Forelimb muscle (tissue), 1 donor: ENCODE results near the gene PLEKHG5. TPM values are rescaled to one million over a fixed set of nuclear protein-coding genes. Genes with fewer than 3 reads are reported as not detected.

Experiments used
- DNase-seq: peaks from one replicate; pipeline ENCODE4 v3.0.0-alpha.2; 2013; ENCODE audit warnings: low read depth
- polyA plus RNA-seq: library from polyadenylated mRNA; unstranded; fragments of 120-200 nt; gene quantifications from one replicate; pipeline ENCODE4 v1.2.1, GENCODE V29; 2013; ENCODE audit not compliant: insufficient read length

Gene PLEKHG5
- polyA plus RNA-seq, 1 donor, result 10.6 TPM

DNA sequence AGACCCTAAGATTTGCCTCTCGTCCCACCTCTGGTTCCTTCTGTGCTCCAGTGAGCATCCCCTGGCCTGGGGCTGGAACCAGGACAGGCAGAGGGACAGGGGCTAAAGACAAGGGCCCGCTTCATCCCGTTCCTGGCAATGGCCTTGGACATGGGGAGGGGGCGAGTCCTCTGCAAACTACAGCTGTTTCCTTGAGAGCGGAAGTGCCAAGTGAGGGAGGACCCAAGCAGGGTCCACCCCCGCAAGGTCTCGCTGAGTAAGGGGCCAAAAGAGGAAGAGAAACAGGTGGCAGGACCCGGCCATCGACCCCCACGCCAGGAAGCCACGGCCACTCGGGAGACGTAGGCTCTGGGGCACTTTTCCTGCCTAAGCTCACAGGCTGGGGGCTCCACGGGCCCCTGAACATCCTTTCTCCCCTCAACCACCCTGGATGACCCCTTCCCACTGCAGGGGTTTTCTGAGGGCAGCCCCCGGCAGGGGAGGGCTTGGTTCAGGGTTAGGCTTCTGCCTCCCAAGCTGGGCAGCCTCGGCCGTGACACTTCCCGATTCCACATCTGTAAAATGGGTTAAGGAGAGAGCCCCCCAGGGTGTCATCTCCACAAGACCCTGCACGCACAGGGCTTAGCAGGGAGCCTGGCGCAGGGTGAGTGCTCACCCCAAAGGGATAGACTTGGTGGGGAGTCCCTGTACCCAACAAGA lies 17.9 kb upstream of the PLEKHG5 start:
- no peak for DNase-seq

DNA sequence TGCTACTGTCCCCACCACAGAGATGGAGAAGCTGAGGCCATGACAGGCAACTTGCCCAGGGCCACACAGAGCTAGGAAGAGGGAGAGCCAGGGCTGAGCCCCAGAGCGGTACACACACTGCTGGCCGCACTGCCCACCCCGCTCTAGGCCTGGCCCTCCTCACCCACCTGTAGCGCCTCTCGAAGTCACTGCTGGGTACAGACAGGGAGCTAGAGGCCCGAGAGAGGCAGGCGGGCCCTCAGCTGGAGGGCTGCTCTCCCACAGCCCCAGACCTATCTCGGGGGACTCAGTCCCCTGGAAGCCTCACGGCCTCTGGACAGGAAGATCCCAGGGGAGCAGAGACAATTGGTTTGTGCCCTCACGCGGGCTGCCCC lies 17.3 kb upstream of the PLEKHG5 start:
- no peak for DNase-seq

- DNase-seq, result no peak
Measured at GRCh38 chr1:6508154-6508815, 16.8 kb upstream of the PLEKHG5 start.

GRCh38 chr1:6507461-6507911 lies 16.0 kb upstream of the PLEKHG5 start:
- DNase-seq, result no peak

- DNase-seq, result no peak
Measured at GRCh38 chr1:6507037-6507428, 15.6 kb upstream of the PLEKHG5 start.

DNA sequence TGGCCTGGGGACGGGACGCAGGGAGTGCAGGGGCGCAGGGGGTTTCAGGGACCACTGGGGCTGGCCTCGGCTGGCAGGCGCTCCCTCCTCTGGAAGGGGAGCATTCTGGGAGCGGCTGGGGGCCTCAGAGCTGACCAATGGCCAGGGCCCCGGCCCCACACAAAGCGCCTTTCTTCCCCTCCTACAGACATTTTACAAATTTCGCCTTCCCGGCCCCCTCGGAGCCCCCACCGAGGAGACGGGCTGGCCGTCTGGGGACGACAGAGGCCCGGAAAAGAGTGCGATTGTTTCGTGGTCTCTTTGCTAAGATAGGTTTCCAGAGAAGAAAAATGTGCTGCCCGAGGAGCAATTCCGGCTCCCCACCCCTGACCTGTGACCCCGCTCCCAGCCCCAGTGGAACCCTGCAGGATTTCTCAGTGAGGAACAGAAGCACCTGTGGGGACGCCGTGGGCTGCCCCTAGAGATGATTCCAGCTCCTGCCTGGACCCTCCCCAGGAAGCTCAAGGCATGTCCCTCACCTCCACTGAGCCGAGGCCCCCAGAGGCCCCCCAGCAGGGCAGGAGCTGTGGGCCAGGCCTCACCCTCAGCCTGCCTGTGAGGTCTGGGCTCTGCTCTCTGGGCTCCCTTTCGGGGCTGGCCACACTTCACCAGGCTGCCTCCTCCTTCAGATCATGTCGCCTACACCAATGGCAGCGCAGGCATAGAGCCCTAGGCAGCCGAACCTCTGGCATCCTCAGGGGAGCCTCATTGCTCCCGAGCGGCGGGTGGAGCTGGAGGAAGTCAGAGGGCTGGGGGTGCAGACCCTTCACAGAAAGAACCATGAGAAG lies 15.0 kb upstream of the PLEKHG5 start:
- DNase-seq, result no peak

- no peak for DNase-seq
Measured at GRCh38 chr1:6505367-6506209, 14.1 kb upstream of the PLEKHG5 start.

DNA sequence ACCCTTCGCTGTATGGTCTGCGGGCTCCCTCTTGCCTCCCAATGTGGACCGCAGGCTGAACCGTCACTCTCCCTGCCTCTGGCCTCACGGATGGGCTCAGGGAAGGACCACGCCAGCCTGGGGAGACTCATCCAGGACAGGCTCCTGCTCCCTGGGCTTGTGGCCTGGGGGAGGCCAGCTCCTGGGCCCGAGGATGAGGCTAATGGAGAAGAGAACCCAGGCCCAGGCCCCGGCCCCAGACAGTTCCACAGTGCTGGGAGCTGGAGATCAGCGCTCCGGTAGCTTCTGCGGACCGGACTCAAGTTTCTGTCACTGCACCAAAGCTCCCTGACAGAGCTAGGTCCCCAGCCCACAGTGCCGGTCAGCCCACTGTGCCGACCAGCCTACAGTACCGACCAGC lies 13.4 kb upstream of the PLEKHG5 start:
- no peak for DNase-seq

DNA sequence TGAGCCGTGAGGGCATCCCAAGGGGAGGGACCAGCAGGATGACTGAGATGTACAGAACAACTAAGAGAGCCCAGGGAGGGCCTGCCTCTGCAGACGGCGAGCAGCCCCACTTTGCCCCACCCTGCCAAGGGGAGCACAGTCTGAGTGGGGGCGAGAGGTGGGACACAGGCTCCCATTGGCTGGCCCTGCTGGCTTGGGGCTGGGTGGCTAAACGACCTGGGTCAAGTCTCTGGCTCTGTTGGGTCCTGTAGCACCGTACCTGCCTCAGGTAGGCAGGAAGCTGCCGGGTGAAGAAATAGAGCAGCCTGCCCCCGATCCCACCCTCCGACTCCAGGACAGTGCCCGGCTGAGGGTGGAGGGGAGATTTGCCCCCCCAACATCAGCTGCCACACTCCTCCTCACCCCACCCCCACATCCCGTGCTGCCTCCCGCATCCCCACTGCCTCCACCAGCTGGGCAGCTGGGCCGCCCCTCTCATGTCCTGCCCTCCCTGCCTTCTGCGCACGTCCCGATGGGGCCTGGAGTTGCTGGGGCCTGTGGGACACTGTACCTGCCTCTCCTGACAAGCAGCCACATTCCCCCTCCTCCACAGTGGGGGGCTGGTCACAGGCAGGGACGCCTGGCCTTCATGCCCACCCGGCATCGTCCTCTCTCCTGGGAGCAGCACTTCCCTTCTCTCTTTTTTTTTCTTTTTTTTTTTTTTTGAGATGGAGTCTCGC lies 12.6 kb upstream of the PLEKHG5 start:
- DNase-seq, result no peak

DNA sequence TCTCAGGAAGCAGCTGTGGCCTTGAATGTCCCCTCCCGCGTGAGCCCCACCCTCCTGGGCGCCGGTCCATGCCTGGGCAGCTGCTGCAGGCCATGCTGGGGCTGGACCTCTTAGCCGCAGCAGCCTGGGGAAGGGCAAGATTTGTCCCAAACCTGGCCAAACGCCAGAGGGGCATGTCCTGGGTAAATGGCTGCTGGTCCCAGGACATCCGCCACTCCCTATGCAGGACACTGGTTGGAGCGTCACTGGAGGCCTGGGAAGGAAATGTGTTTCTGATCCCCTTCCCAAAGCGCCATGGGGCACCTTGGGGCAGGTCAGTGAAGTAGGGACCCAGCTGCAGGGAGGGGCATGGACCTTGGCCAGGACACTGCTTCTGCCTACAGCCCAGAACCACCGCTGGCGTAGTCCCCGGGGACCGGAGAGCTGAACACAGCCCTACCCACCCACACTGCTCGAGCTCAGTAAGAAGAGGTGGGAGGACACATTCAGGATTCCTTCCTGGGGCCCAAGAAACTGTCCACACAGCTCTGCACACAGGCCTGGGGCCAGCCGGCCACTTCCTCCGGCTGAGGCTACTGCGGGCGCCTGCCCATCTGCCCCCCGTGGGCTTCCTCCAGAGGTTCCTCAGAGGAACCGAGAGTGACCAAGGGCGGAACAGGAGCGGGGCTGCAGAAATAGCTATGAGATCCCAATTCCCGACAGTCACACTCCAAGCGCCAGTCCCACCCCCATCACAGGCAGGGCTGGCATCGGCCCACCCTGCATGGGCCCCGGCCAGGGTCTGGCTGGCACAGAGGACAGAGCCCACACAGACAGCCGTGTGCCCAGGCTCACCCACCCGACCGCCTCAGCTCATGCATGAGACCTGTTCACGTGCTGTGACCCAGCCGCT lies 10.8 kb upstream of the PLEKHG5 start:
- DNase-seq, result no peak

DNA sequence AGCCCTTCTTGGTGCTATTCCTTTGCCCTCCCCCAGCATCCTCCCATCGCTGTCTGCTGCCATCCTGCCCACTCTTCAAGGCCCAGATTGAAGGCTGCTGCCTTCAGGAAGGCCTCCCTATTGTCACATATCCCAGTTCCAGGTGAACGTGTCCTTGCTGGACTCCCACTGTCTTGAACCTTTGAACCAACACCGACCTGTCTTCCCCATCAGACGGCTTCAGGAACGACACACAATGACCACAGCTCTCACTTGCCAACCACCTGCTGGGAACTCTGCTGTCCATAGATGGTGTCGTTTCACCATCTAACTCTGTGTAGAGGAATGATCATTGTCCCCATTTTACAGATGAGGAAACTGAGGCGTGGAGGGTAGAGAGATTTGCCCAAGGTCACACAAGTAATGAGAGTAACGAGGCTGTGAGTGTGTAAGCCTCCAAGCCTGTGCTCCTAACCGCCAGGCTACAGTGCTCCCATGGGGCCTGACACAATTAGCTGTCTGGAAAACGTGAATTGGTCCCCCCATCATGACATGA lies 9.9 kb upstream of the PLEKHG5 start:
- DNase-seq, result no peak

GRCh38 chr1:6500544-6501278 lies 9.2 kb upstream of the PLEKHG5 start:
- no peak for DNase-seq

- DNase-seq, result no peak
Measured at GRCh38 chr1:6499296-6499695, 7.8 kb upstream of the PLEKHG5 start.

- no peak for DNase-seq
Measured at GRCh38 chr1:6498576-6499111, 7.2 kb upstream of the PLEKHG5 start.

DNA sequence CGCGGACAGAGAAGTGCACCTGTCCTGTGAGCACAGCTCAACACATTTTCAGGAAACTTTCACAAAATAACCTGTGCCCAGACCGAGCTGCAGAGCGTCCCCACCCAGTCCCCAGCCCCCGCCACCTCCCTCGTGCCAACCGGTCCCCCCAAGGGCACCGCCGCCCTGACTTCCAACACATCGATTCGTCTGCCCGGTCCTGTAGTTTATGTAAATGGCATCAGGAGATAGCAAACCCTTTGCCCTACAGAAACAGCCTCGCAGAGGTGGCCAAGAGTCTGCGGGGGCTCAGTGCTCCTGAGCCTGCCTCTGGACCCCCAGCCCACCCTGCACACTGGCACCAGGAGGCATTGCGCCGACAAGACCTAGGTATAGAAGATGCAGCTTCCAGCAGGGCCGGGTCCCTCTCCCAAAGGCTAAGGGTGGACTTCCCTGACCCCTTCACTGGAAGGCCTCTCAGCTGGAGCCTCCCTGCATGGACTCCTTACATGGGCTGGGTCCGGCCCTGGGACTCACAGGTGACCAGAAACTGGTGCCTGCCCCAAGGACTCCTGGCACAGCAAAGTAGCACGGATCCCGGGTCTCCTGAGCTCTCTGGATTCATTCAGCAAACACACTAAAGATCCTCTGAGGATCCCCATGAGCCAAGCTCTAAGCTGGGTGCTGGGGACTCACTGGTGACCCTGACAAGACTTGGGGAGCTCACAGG lies 6.6 kb upstream of the PLEKHG5 start:
- DNase-seq, result no peak

- DNase-seq, result no peak
Measured at GRCh38 chr1:6497215-6497866, 5.9 kb upstream of the PLEKHG5 start.

GRCh38 chr1:6496890-6497214 lies 5.4 kb upstream of the PLEKHG5 start:
- no peak for DNase-seq

DNA sequence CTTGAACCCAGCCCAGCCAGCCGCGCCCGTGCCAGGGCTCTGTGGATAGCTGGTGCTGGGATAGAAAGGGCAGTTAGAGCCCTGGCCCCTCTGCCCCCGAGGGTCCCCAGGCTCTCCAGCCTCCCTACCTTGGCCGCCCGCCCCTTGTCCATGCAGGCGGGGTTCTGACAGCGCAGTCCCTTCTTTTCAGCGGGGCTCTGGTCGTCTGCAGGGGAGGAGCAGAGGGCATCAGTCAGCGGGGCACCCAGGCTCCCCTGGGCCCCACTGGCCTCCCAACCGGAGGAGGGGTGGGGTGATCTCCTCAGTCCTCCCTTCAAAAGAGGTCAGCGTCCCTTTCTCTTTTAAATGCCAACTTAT lies 4.9 kb upstream of the PLEKHG5 start:
- no peak for DNase-seq
